ENCODE results near the gene TAF1C. TPM values are rescaled to one million over a fixed set of nuclear protein-coding genes. Genes with fewer than 3 reads are reported as not detected.

The TAF1C gene
- total and polyA plus RNA-seq, 2 donors (not counting 3 experiments of a cell fraction or from before 2014, with no cell fraction given) = 57.2 to 77.6 TPM

DNA sequence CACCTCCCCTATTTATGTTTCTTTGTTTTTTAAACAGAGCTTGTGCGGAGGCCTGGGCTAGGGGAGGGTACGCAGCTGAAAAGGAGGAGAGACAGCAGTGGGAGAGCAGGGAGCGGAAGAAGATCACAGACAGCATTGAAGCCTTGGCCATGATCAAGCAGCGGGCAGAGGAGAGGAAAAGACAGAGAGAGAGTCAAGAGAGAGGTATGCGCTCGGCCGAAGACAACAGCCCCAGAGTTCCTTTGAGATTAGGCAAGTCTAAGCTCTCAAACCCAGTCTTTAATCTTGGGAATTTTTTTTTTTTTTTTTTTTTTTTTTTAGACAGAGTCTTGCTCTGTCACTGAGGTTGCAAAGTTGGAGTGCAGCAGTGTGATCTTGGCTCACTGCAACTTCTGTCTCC, 21.1 kb downstream of the TAF1C start:
- BruUV-seq (replicated peaks) = no TSS peak
- Histone ChIP-seq H3K9me3 (replicated peaks; ENCODE audit: control insufficient read depth, insufficient read depth, low read length) (no peaks in the 10 kb centered on the region), H3K27ac (ENCODE audit: insufficient read depth, low read depth, low read length) (no peak overlapping the region), H2AFZ (ENCODE audit: low read depth, low read length) (no peak overlapping the region), H3K4me3 (replicated peaks in 1 of 3; ENCODE audit: insufficient read depth in 1 of 3, low read depth in 1 of 3, low read length in 3 of 3) (no peak overlapping the region), H3K36me3 (ENCODE audit: control insufficient read depth in 2 of 2, extremely low read depth in 1 of 2, insufficient read depth in 2 of 2, low read length in 2 of 2) (no peaks in the 10 kb centered on the region), H4K20me1 (replicated peaks; ENCODE audit: control insufficient read depth, extremely low read depth, insufficient read depth, low read length) (no peaks in the 10 kb centered on the region), H3K79me2 (ENCODE audit: control insufficient read depth, insufficient read depth, low read length) (no peaks in the 10 kb centered on the region), H3K9me1 (replicated peaks; ENCODE audit: control insufficient read depth, extremely low read depth, insufficient read depth, low read length) (no peaks in the 10 kb centered on the region), H3K4me2 (ENCODE audit: insufficient read depth, low read length) (no peak overlapping the region), H3K9ac (replicated peaks; ENCODE audit: extremely low read depth, insufficient read depth, low read length) (no peak overlapping the region), H3K27me3 (ENCODE audit: control insufficient read depth in 2 of 2, insufficient read depth in 2 of 2, low read length in 2 of 2) (peaks cover 12 to 22% of the 10 kb centered on the region in 2 experiments), H3K4me1 (ENCODE audit: control insufficient read depth, extremely low read depth, insufficient read depth, low read length) (no peaks in the 10 kb centered on the region)
- intact Hi-C loops (cut with micrococcal nuclease) = no loop called here
- FAIRE-seq (no peak), DNase-seq (ENCODE audit: low read depth, low spot score) (no peak)
- no peak for TF ChIP-seq POLR2AphosphoS5 (IDR thresholded peaks at IDR 0.05; ENCODE audit: insufficient read depth, low read depth, low read length)
- no peak for TF ChIP-seq FOS (IDR thresholded peaks at IDR 0.05; ENCODE audit: borderline replicate concordance, insufficient read depth, low read length)
- TF ChIP-seq GATA2 (IDR thresholded peaks at IDR 0.05; ENCODE audit: insufficient read depth, insufficient read length, low read depth, low read length) = no peak
- TF ChIP-seq MYC (IDR thresholded peaks at IDR 0.05; ENCODE audit: low read depth, low read length) = no peak
- TF ChIP-seq POLR2A (IDR thresholded peaks at IDR 0.05; ENCODE audit: low read depth, low read length) = no peak
- TF ChIP-seq, protein P1, sequence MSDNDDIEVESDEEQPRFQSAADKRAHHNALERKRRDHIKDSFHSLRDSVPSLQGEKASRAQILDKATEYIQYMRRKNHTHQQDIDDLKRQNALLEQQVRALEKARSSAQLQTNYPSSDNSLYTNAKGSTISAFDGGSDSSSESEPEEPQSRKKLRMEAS (IDR thresholded peaks at IDR 0.05; ENCODE audit: insufficient read depth, insufficient read length) = no peak
- TF ChIP-seq EZH2 (IDR thresholded peaks at IDR 0.05; ENCODE audit: borderline replicate concordance, low read depth, low read length, severe bottlenecking) = no peak
- TF ChIP-seq, protein P2, sequence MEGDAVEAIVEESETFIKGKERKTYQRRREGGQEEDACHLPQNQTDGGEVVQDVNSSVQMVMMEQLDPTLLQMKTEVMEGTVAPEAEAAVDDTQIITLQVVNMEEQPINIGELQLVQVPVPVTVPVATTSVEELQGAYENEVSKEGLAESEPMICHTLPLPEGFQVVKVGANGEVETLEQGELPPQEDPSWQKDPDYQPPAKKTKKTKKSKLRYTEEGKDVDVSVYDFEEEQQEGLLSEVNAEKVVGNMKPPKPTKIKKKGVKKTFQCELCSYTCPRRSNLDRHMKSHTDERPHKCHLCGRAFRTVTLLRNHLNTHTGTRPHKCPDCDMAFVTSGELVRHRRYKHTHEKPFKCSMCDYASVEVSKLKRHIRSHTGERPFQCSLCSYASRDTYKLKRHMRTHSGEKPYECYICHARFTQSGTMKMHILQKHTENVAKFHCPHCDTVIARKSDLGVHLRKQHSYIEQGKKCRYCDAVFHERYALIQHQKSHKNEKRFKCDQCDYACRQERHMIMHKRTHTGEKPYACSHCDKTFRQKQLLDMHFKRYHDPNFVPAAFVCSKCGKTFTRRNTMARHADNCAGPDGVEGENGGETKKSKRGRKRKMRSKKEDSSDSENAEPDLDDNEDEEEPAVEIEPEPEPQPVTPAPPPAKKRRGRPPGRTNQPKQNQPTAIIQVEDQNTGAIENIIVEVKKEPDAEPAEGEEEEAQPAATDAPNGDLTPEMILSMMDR (IDR thresholded peaks at IDR 0.05; ENCODE audit: extremely low read depth in 1 of 2, insufficient read depth in 1 of 2, low read depth in 1 of 2, low read length in 2 of 2) = no peak
- no peak for TF ChIP-seq JUN (IDR thresholded peaks at IDR 0.05; ENCODE audit: borderline replicate concordance, insufficient read depth, insufficient read length, low read depth)
- ChIA-PET CTCF (interaction anchor here (0.6 to 2.5 kb wide), 4 partner anchors 10 to 110 kb away, joined by 3 to 9 read pairs (median 4); partner anchors contain the start of gene TAF1C), POLR2A (interaction anchor here (0.5 kb wide), 1 partner anchor 66 kb away, joined by 6 read pairs; no protein-coding TSS in a partner anchor)
- dilution Hi-C loops (cut with MboI; ENCODE audit: extremely low pct_ligation_motif_present, low sequenced_read_pairs) = no loop called here

All from endothelial cell of umbilical vein (primary cell).